Mesothelial cell of epicardium (in vitro differentiated cells): ENCODE data around the gene RXRA. TPM values are rescaled to one million over a fixed set of nuclear protein-coding genes. Genes with fewer than 3 reads are reported as not detected.

ENCODE experiments used
- DNase-seq, 2 experiments: peaks; one replicate each; pipeline ENCODE4 v3.0.0; 2021; ENCODE audit warnings: low spot score in 2 of 2; ENCODE audit not compliant: unreplicated experiment in 2 of 2
- H3K27ac Mint-ChIP-seq: 2 replicates; pipeline ENCODE4 v1.8.0; 2021; ENCODE audit warnings: mixed read lengths
- H3K27me3 Mint-ChIP-seq: 2 replicates; pipeline ENCODE4 v1.8.0; 2021; ENCODE audit warnings: low read depth, mixed read lengths
- H3K36me3 Mint-ChIP-seq: 2 replicates; pipeline ENCODE4 v1.8.0; 2021; ENCODE audit warnings: mixed read lengths
- H3K4me1 Mint-ChIP-seq: 2 replicates; pipeline ENCODE4 v1.8.0; 2021; ENCODE audit warnings: mixed read lengths
- H3K4me3 Mint-ChIP-seq: 2 replicates; pipeline ENCODE4 v1.8.0; 2021; ENCODE audit warnings: mild to moderate bottlenecking, moderate library complexity, mixed read lengths
- H3K9me3 Mint-ChIP-seq: 2 replicates; pipeline ENCODE4 v1.8.0; 2021; ENCODE audit warnings: mixed read lengths
- total RNA-seq: library from RNA; stranded (reverse); gene quantifications from 3 replicates; pipeline ENCODE4 v1.2.1, GENCODE V29; 2021
- TF ChIP-seq, protein P1 (sequence below): fragments of 200-600 bp; sonication (generic); IDR thresholded peaks from one replicate; pipeline ENCODE4 v1.5.0; 2021; ENCODE audit warnings: antibody characterized with exemption; ENCODE audit not compliant: unreplicated experiment

RXRA gene
- total RNA-seq, 1 donor from 2014 or later = 45.0 TPM

DNA sequence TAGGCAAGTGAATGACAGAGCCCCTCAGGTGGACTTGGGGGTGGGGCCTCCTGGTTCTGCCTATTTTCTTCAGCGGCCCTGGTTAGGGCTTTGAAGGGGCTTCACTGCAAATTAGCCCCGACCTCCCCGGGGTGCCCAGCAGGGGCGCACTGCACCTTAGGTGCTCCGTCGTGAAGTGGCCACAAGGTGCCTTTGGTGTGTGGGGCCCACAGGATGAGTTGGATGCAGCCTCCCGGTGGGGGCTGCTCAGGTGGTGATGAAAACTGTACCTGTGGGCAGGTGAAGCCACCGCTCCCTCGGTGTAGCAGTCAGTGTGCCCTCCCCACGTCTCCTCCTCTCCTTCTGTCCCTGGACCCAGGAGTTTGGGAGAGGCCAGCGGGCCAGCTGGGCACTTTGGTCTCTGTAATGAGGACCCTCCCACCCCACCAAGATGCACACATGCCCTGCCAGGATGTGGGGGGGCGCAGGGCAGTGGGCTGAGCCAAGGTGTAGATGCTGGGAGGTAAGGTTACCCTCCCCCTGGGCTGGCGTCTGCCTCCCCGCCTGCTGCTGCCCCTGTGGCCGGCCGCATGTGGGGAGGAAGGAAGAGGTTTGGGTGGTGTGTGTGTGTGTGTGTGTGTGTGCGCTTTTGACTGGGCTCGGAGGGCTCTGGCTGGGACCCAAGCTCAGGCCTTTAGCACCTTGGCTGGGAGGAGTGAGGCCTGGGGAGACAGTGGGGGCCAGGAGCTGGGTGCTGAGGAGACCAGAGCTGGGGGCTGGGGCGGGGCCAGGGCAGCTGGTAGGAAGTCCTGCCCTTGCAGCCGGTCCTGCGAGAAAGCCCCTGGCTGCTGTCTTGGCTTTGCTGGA lies 55.6 kb downstream of the RXRA start:
- H3K9me3 Mint-ChIP-seq = no peaks in the 10 kb centered on the region
- DNase-seq = no peak
- peaks cover 28% of the 10 kb centered on the region for H3K4me1 Mint-ChIP-seq
- no peaks in the 10 kb centered on the region for H3K27me3 Mint-ChIP-seq
- H3K36me3 Mint-ChIP-seq = no peaks in the 10 kb centered on the region
- TF ChIP-seq, protein P1, sequence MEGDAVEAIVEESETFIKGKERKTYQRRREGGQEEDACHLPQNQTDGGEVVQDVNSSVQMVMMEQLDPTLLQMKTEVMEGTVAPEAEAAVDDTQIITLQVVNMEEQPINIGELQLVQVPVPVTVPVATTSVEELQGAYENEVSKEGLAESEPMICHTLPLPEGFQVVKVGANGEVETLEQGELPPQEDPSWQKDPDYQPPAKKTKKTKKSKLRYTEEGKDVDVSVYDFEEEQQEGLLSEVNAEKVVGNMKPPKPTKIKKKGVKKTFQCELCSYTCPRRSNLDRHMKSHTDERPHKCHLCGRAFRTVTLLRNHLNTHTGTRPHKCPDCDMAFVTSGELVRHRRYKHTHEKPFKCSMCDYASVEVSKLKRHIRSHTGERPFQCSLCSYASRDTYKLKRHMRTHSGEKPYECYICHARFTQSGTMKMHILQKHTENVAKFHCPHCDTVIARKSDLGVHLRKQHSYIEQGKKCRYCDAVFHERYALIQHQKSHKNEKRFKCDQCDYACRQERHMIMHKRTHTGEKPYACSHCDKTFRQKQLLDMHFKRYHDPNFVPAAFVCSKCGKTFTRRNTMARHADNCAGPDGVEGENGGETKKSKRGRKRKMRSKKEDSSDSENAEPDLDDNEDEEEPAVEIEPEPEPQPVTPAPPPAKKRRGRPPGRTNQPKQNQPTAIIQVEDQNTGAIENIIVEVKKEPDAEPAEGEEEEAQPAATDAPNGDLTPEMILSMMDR = no peak
- no peak overlapping the region for H3K27ac Mint-ChIP-seq
- H3K4me3 Mint-ChIP-seq = no peak overlapping the region

- Mint-ChIP-seq H3K9me3 (no peaks in the 10 kb centered on the region), H3K27ac (no peak overlapping the region), H3K36me3 (no peaks in the 10 kb centered on the region), H3K27me3 (no peaks in the 10 kb centered on the region), H3K4me1 (peaks cover 28% of the 10 kb centered on the region), H3K4me3 (no peak overlapping the region)
- TF ChIP-seq, protein P1 = no peak
- DNase-seq = no peak
Measured at GRCh38 chr9:134382733-134383132, 56.5 kb downstream of the RXRA start.

DNA sequence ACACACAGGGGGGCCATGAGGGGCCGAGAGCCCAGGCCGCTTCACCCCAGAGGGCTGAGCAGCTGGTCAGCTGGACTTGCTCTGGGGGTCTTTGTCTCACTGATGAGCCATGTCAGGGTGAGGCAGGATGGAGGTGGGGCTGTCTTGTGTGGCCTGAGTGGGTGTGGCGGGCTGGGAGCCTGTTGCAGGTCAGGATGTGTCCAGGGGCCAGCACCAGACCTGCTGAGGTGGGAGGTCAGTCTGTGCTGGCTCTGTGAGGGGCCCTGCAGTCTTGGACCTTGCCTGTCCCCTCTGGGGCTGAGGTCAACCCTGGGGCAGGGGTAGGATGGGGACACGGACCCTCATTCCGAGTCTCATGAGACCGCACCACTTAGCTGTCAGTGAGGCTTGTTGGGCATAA lies 56.9 kb downstream of the RXRA start:
- DNase-seq = no peak
- TF ChIP-seq, protein P1 = no peak
- H3K4me3 Mint-ChIP-seq = no peak overlapping the region
- H3K27ac Mint-ChIP-seq = no peak overlapping the region
- H3K36me3 Mint-ChIP-seq = no peaks in the 10 kb centered on the region
- no peaks in the 10 kb centered on the region for H3K27me3 Mint-ChIP-seq
- H3K9me3 Mint-ChIP-seq = no peaks in the 10 kb centered on the region
- peaks cover 30% of the 10 kb centered on the region for H3K4me1 Mint-ChIP-seq

DNA sequence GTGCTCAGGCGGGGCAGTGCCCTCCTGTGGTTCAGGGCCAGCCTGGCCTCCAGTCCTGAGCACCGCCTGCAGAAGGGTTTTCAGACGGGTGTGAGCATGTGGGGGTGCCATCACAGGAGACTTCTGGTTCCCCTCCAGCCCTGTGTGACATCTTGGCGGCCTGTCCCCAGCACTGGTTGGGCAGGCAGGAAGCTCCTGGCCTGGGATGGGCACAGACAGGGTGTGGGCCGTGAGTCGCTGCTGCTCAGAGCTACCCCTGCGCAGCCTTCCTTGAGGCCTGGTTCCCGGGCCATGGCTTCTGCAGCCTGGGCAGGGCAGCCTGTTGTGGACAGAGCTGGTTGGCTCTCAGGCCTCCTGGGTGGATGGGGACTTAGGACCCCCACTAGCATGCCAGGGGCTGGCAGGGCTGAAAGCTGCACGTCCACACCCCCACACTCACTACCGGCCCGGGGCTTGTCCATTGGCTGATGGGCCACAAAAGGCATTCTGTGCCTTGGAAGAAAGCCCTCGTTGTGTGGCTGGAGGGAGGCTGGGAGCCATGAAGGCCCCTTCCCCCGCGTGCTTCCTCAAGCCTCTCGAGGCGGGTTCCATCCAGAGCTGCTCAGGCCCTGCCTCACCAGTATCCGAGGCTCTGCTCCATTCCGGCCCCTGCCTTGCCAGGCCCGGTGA lies 58.7 kb downstream of the RXRA start:
- TF ChIP-seq, protein P1 = no peak
- no peaks in the 10 kb centered on the region for H3K27me3 Mint-ChIP-seq
- no peak overlapping the region for H3K27ac Mint-ChIP-seq
- no peaks in the 10 kb centered on the region for H3K9me3 Mint-ChIP-seq
- peaks cover 38% of the 10 kb centered on the region for H3K4me1 Mint-ChIP-seq
- no peak overlapping the region for H3K4me3 Mint-ChIP-seq
- H3K36me3 Mint-ChIP-seq = no peaks in the 10 kb centered on the region
- no peak for DNase-seq

GRCh38 chr9:134385915-134386314 lies 59.7 kb downstream of the RXRA start:
- no peak for DNase-seq
- H3K27ac Mint-ChIP-seq = no peak overlapping the region
- no peak overlapping the region for H3K4me3 Mint-ChIP-seq
- no peaks in the 10 kb centered on the region for H3K36me3 Mint-ChIP-seq
- peaks cover 39% of the 10 kb centered on the region for H3K4me1 Mint-ChIP-seq
- TF ChIP-seq, protein P1 = no peak
- H3K27me3 Mint-ChIP-seq = no peaks in the 10 kb centered on the region
- H3K9me3 Mint-ChIP-seq = no peaks in the 10 kb centered on the region
